Neural cell (in vitro differentiated cells): ENCODE data around the gene DHTKD1.

Source experiments
- CTCF ChIP-seq: fragments of 450-650 bp; IDR thresholded peaks from 2 replicates; pipeline ENCODE4 v1.5.1; 2014; ENCODE audit warnings: antibody characterized with exemption, mild to moderate bottlenecking, moderate library complexity; ENCODE audit not compliant: poor library complexity, severe bottlenecking
- EZH2 ChIP-seq: fragments of 200-600, 300-800 bp; shearing (Covaris generic), sonication (generic); IDR thresholded peaks from 2 replicates; pipeline ENCODE4 v1.6.1; 2014; ENCODE audit warnings: antibody characterized with exemption, low read length, borderline replicate concordance, mild to moderate bottlenecking; ENCODE audit not compliant: insufficient read depth, poor library complexity, severe bottlenecking
- REST ChIP-seq: IDR thresholded peaks from 2 replicates; pipeline ENCODE4 v1.6.1; 2012; ENCODE audit warnings: borderline replicate concordance

DNA sequence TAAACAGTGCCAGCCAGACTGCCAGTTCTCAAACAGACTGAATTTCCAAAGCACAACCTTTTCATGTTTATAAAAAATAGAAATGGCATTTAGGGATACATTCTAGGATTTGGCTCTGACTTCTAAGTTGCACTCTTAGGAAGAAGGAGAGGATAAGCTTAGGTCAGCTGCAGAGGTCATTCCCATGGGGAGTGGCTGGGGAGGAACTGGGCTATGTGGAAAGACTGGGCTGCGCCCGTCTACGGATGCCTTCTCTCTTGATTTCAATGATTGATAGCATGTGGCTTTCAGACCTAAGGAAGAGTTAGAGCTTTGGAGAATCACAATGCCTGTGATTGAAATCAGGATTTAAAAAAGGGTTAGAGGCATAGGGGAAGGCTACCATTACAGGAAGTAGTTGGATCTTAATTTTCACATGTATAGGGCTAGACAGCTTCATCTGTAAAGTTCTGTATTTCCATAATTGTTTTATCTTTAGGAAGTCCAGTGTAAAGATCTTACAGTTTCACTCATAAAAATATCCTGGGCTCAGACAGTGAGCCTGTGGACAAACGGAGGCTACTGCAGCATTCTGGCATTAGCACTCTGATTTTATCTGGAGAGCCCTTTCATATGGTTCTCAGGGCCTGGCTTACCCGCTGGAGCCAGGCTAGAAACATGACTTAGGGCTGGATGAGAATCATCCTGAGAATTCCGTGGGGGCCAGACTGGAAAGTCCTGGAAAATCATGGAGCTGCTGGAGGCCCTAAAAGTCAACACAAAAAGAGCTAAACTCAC, 97.4 kb downstream of the DHTKD1 start:
- TF ChIP-seq REST = no peak
- TF ChIP-seq EZH2 = no peak
- no peak for TF ChIP-seq CTCF
